CD4-positive, CD25-positive, alpha-beta regulatory T cell (primary cell): ENCODE results near the gene CHD9. TPM values are rescaled to one million over a fixed set of nuclear protein-coding genes. Genes with fewer than 3 reads are reported as not detected.
"Not testable (repeated sequence)": the region's sequence is repeated elsewhere in the genome, so short reads cannot be mapped to it uniquely, and the experiment has no call there.

Source experiments
- ATAC-seq, 2 donors: fragments of 150-1000 bp; cut with Tn5 transposase; one replicate each; pipeline ENCODE4 v1.10.0; 2021; ENCODE audit warnings: low read depth in 2 of 2, moderate number of reproducible peaks in 2 of 2, moderate library complexity in 1 of 2
- DNase-seq, 3 donors: peaks; one replicate each; pipeline versions ENCODE4 v3.0.0 to v3.0.0-alpha.2; 2012 to 2022; ENCODE audit warnings: mixed read lengths in 1 of 3
- H3K27ac ChIP-seq: one replicate; pipeline ENCODE4 v1.7.0; 2013; ENCODE audit warnings: mild to moderate bottlenecking, low read length; ENCODE audit not compliant: insufficient read depth, poor library complexity, severe bottlenecking
- H3K27me3 ChIP-seq: one replicate; pipeline ENCODE4 v1.7.0; 2013; ENCODE audit warnings: low read length; ENCODE audit not compliant: control insufficient read depth, insufficient read depth
- H3K36me3 ChIP-seq: one replicate; pipeline ENCODE4 v1.7.0; 2013; ENCODE audit warnings: mild to moderate bottlenecking, low read length, moderate library complexity; ENCODE audit not compliant: control insufficient read depth, insufficient read depth
- H3K4me1 ChIP-seq: 2 replicates; pipeline ENCODE4 v1.7.0; 2013; ENCODE audit warnings: mild to moderate bottlenecking, low read length; ENCODE audit not compliant: insufficient read depth, control insufficient read depth, poor library complexity, severe bottlenecking
- H3K4me3 ChIP-seq: one replicate; pipeline ENCODE4 v1.7.0; 2013; ENCODE audit warnings: low read depth, mild to moderate bottlenecking, low read length, moderate library complexity
- H3K9me3 ChIP-seq, 2 experiments: 1 replicate in 1 of 2; 2 replicates in 1 of 2; pipeline ENCODE4 v1.7.0; 2013; ENCODE audit warnings: low read length in 2 of 2, mild to moderate bottlenecking in 1 of 2, moderate library complexity in 1 of 2; ENCODE audit not compliant: control insufficient read depth in 2 of 2
- H3K27ac Mint-ChIP-seq, 3 donors: one replicate each; pipeline ENCODE4 v1.8.0; 2020 to 2022; ENCODE audit warnings: mild to moderate bottlenecking in 3 of 3, mixed read lengths in 3 of 3, moderate library complexity in 2 of 3
- H3K27me3 Mint-ChIP-seq: one replicate; pipeline ENCODE4 v1.8.0; 2022; ENCODE audit warnings: mild to moderate bottlenecking, mixed read lengths
- H3K36me3 Mint-ChIP-seq: one replicate; pipeline ENCODE4 v1.8.0; 2020; ENCODE audit warnings: mixed read lengths
- H3K4me1 Mint-ChIP-seq, 4 donors: one replicate each; pipeline ENCODE4 v1.8.0; 2020 to 2022; ENCODE audit warnings: mixed read lengths in 4 of 4, mild to moderate bottlenecking in 1 of 4
- H3K4me3 Mint-ChIP-seq, 4 donors: one replicate each; pipeline ENCODE4 v1.8.0; 2020 to 2022; ENCODE audit warnings: mild to moderate bottlenecking in 4 of 4, mixed read lengths in 4 of 4, moderate library complexity in 3 of 4
- H3K9me3 Mint-ChIP-seq, 7 donors: one replicate each; pipeline ENCODE4 v1.8.0; 2020 to 2022; ENCODE audit warnings: mixed read lengths in 7 of 7, mild to moderate bottlenecking in 3 of 7, moderate library complexity in 2 of 7
- polyA plus RNA-seq, 4 donors: library from polyadenylated mRNA; unstranded; fragments of 300-500 nt; fragmentation: Illumina TruSeq; gene quantifications; one replicate each; pipeline ENCODE4 v1.2.3, GENCODE V29; 2021
- total RNA-seq: library from RNA; stranded (reverse); gene quantifications from one replicate; pipeline ENCODE4 v1.2.3, GENCODE V29; 2022

CHD9 gene
- total and polyA plus RNA-seq, 5 donors from 2014 or later, result 17.6 to 32.7 (median 23.2) TPM

DNA sequence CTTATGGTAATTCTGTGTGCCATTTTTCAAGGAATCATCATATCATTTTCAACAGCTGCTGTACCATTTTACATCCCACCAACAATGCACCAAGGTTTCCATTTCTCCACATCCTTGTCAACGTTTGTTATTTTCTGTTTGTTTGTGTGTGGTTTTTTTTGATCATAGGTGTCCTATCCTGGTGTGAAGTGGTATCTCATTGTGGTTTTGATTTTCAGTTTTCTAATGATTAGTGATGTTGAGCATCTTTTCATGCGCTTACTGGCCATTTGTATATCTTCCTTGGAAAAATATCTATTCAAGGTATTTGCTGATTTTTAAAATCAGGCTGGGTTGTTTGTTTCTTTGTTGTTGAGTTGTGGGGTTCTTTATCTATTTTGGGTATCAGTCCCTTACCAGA lies 15.0 kb downstream of the CHD9 start:
- Mint-ChIP-seq H3K27me3 (no peaks in the 10 kb centered on the region), H3K4me3 (peak overlapping the region in 1 of 4 donors; percentile 29), H3K36me3 (no peaks in the 10 kb centered on the region), H3K9me3 (peaks cover 0 to 5% (median 0%) of the 10 kb centered on the region in 7 donors), H3K27ac (no peak overlapping the region), H3K4me1 (peaks cover 4 to 20% (median 16%) of the 10 kb centered on the region in 4 donors)
- ATAC-seq (no peak), DNase-seq (no peak)
- no peaks in the 10 kb centered on the region for H3K9me3 ChIP-seq
- H3K36me3 ChIP-seq, result no peaks in the 10 kb centered on the region
- no peaks in the 10 kb centered on the region for H3K27me3 ChIP-seq
- peaks cover 12% of the 10 kb centered on the region for H3K4me1 ChIP-seq
- H3K27ac ChIP-seq, result no peak overlapping the region
- H3K4me3 ChIP-seq, result no peak overlapping the region

- no peak overlapping the region for H3K27ac ChIP-seq
- peaks cover 4 to 20% (median 16%) of the 10 kb centered on the region in 4 donors for H3K4me1 Mint-ChIP-seq
- no peaks in the 10 kb centered on the region for H3K27me3 ChIP-seq
- no peak overlapping the region for H3K27ac Mint-ChIP-seq
- peaks cover 12% of the 10 kb centered on the region for H3K4me1 ChIP-seq
- no peaks in the 10 kb centered on the region for H3K36me3 ChIP-seq
- no peak for DNase-seq
- ATAC-seq, result no peak
- H3K4me3 Mint-ChIP-seq, result no peak overlapping the region
- H3K4me3 ChIP-seq, result no peak overlapping the region
- no peaks in the 10 kb centered on the region for H3K36me3 Mint-ChIP-seq
- no peaks in the 10 kb centered on the region for H3K27me3 Mint-ChIP-seq
- H3K9me3 Mint-ChIP-seq, result peaks cover 0 to 5% (median 0%) of the 10 kb centered on the region in 7 donors
- H3K9me3 ChIP-seq, result no peaks in the 10 kb centered on the region
These were observed 17.0 kb downstream of the CHD9 start for GRCh38 chr16:53071748-53072301.

- H3K4me3 ChIP-seq, result no peak overlapping the region
- no peak for DNase-seq
- peaks cover 4 to 19% (median 15%) of the 10 kb centered on the region in 4 donors for H3K4me1 Mint-ChIP-seq
- H3K4me3 Mint-ChIP-seq, result no peak overlapping the region
- H3K9me3 Mint-ChIP-seq, result peaks cover 0 to 5% (median 0%) of the 10 kb centered on the region in 7 donors
- peaks cover under 1% of the 10 kb centered on the region for H3K36me3 Mint-ChIP-seq
- H3K27me3 Mint-ChIP-seq, result no peaks in the 10 kb centered on the region
- H3K27me3 ChIP-seq, result no peaks in the 10 kb centered on the region
- no peaks in the 10 kb centered on the region for H3K36me3 ChIP-seq
- no peaks in the 10 kb centered on the region for H3K9me3 ChIP-seq
- ATAC-seq, result no peak
- H3K27ac ChIP-seq, result no peak overlapping the region
- peaks cover 8% of the 10 kb centered on the region for H3K4me1 ChIP-seq
- no peak overlapping the region for H3K27ac Mint-ChIP-seq
These were observed 18.2 kb downstream of the CHD9 start for GRCh38 chr16:53073022-53073421.

GRCh38 chr16:53074296-53074695 lies 19.5 kb downstream of the CHD9 start:
- not testable (repeated sequence) for H3K27ac ChIP-seq, H3K27me3 ChIP-seq, H3K4me1 ChIP-seq, H3K27ac Mint-ChIP-seq, H3K27me3 Mint-ChIP-seq, H3K36me3 Mint-ChIP-seq, H3K9me3 ChIP-seq, DNase-seq, H3K9me3 Mint-ChIP-seq, H3K4me3 ChIP-seq, H3K36me3 ChIP-seq, H3K4me3 Mint-ChIP-seq, ATAC-seq
- H3K4me1 Mint-ChIP-seq, result peaks cover 4 to 10% (median 7%) of the 10 kb centered on the region in 4 donors

DNA sequence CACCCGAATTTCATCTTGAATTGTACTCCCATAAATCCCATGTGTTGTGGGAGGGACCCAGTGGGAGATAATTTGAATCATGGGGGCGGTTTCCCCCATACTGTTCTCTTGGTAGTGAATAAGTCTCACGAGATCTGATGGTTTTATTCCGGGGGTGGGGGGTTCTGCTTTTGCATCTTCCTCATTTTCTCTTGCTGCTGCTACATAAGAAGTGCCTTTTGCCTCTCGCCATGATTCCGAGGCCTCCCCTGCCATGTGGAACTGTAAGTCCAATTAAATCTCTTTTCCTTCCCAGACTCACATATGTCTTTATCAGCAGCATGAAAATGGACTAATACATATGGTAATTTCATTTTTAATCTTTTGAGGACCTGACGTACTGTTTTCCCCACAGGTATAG lies 20.7 kb downstream of the CHD9 start:
- not testable (repeated sequence) for H3K9me3 ChIP-seq, H3K4me3 Mint-ChIP-seq, H3K4me1 ChIP-seq, H3K36me3 ChIP-seq, H3K4me1 Mint-ChIP-seq, DNase-seq, H3K27me3 Mint-ChIP-seq, H3K27ac ChIP-seq, H3K4me3 ChIP-seq, H3K27me3 ChIP-seq, H3K9me3 Mint-ChIP-seq, ATAC-seq, H3K36me3 Mint-ChIP-seq
- H3K27ac Mint-ChIP-seq, result peak overlapping the region in 1 of 3 donors; percentile 45

DNA sequence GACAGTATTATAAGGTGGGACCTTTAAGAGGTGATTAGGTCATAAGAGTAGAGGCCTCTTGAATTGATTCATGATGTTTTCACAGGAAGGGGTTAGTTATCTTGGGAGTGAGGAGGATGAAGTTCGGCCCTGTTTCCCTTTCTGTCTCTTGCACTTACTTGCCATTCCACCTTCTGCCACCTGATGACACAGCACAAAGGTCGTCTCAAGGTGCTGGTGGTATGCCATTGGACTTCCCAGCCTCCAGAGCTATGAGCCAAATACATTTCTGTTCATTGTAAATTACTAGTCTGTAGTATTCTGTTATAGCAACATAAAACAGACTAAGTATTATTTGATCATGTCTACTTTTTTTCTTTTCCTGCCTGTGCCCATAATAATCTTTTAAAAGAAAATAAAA lies 23.5 kb downstream of the CHD9 start:
- H3K9me3 ChIP-seq, result no peaks in the 10 kb centered on the region
- H3K27ac ChIP-seq, result no peak overlapping the region
- H3K4me1 ChIP-seq, result no peaks in the 10 kb centered on the region
- Mint-ChIP-seq H3K9me3 (peaks cover 0 to 5% (median 1%) of the 10 kb centered on the region in 7 donors), H3K27me3 (no peaks in the 10 kb centered on the region), H3K36me3 (peaks cover 3% of the 10 kb centered on the region), H3K4me1 (peaks cover 0 to under 1% (median 0%) of the 10 kb centered on the region in 4 donors), H3K4me3 (no peak overlapping the region), H3K27ac (no peak overlapping the region)
- DNase-seq (no peak), ATAC-seq (no peak)
- H3K36me3 ChIP-seq, result no peaks in the 10 kb centered on the region
- H3K4me3 ChIP-seq, result no peak overlapping the region
- no peaks in the 10 kb centered on the region for H3K27me3 ChIP-seq

GRCh38 chr16:53078765-53079485 lies 24.1 kb downstream of the CHD9 start:
- DNase-seq (no peak), ATAC-seq (no peak)
- H3K27ac Mint-ChIP-seq, result no peak overlapping the region
- Histone ChIP-seq H3K27me3 (no peaks in the 10 kb centered on the region), H3K4me1 (no peaks in the 10 kb centered on the region), H3K27ac (no peak overlapping the region), H3K9me3 (no peaks in the 10 kb centered on the region), H3K36me3 (no peaks in the 10 kb centered on the region), H3K4me3 (no peak overlapping the region)
- H3K4me3 Mint-ChIP-seq, result no peak overlapping the region
- H3K4me1 Mint-ChIP-seq, result no peaks in the 10 kb centered on the region
- H3K27me3 Mint-ChIP-seq, result no peaks in the 10 kb centered on the region
- peaks cover 0 to 2% (median 0%) of the 10 kb centered on the region in 7 donors for H3K9me3 Mint-ChIP-seq
- H3K36me3 Mint-ChIP-seq, result peaks cover 3% of the 10 kb centered on the region
